ENCODE measurements around the gene A4GALT. TPM values are rescaled to one million over a fixed set of nuclear protein-coding genes. Genes with fewer than 3 reads are reported as not detected.

A4GALT gene
- total RNA-seq, 1 donor from 2014 or later, result 2.6 TPM

- Mint-ChIP-seq H3K27ac (no peak overlapping the region), H3K9me3 (no peaks in the 10 kb centered on the region), H3K27me3 (ENCODE audit: insufficient read depth, low read depth) (peaks cover 2% of the 10 kb centered on the region), H3K36me3 (no peaks in the 10 kb centered on the region), H3K4me1 (peaks cover 7% of the 10 kb centered on the region), H3K4me3 (no peak overlapping the region)
- DNase-seq (ENCODE audit: low spot score), result no peak
- Histone ChIP-seq H3K9me3 (ENCODE audit: low read depth) (no peaks in the 10 kb centered on the region), H3K27me3 (no peaks in the 10 kb centered on the region), H3F3A (ENCODE audit: low read depth) (peaks cover 15% of the 10 kb centered on the region), H3K4me3 (no peak overlapping the region), H3K4me1 (no peaks in the 10 kb centered on the region), H3K79me2 (ENCODE audit: low read depth) (no peaks in the 10 kb centered on the region), H3K27ac (no peak overlapping the region), H4K20me1 (ENCODE audit: low read depth) (no peaks in the 10 kb centered on the region), H3K36me3 (no peaks in the 10 kb centered on the region), H3K9ac (no peak overlapping the region), H2AFZ (replicated peaks) (no peak overlapping the region), H3K4me2 (no peak overlapping the region)
- TF ChIP-seq EZH2phosphoT487 (IDR thresholded peaks at IDR 0.05) (no peak), CTCF (IDR thresholded peaks at IDR 0.05) (no peak), EZH2 (IDR thresholded peaks at IDR 0.05) (no peak)
Observed at GRCh38 chr22:42655693-42656092, 65.0 kb downstream of the A4GALT start.

- no peaks in the 10 kb centered on the region for H3K79me2 ChIP-seq (ENCODE audit: low read depth)
- no peaks in the 10 kb centered on the region for H3K4me1 ChIP-seq
- TF ChIP-seq CTCF (IDR thresholded peaks at IDR 0.05), result no peak
- TF ChIP-seq EZH2 (IDR thresholded peaks at IDR 0.05), result no peak
- no peak overlapping the region for H3K4me3 ChIP-seq
- H3K36me3 ChIP-seq, result no peaks in the 10 kb centered on the region
- no peak for DNase-seq (ENCODE audit: low spot score)
- H3K9me3 ChIP-seq (ENCODE audit: low read depth), result no peaks in the 10 kb centered on the region
- H3K27ac Mint-ChIP-seq, result no peak overlapping the region
- peaks cover 7% of the 10 kb centered on the region for H3K4me1 Mint-ChIP-seq
- H3K9ac ChIP-seq, result no peak overlapping the region
- no peak overlapping the region for H3K27ac ChIP-seq
- H3K9me3 Mint-ChIP-seq, result no peaks in the 10 kb centered on the region
- peak overlapping the region; percentile 32 for H2AFZ ChIP-seq (replicated peaks)
- H3K27me3 Mint-ChIP-seq (ENCODE audit: insufficient read depth, low read depth), result peaks cover 2% of the 10 kb centered on the region
- H3K36me3 Mint-ChIP-seq, result no peaks in the 10 kb centered on the region
- H3F3A ChIP-seq (ENCODE audit: low read depth), result peaks cover 15% of the 10 kb centered on the region
- no peak overlapping the region for H3K4me2 ChIP-seq
- H3K27me3 ChIP-seq, result no peaks in the 10 kb centered on the region
- no peak overlapping the region for H3K4me3 Mint-ChIP-seq
- H4K20me1 ChIP-seq (ENCODE audit: low read depth), result no peaks in the 10 kb centered on the region
Observed at GRCh38 chr22:42654436-42655073, 66.1 kb downstream of the A4GALT start.

GRCh38 chr22:42653999-42654398 lies 66.7 kb downstream of the A4GALT start:
- Histone ChIP-seq H3K4me3 (no peak overlapping the region), H3K27me3 (no peaks in the 10 kb centered on the region), H3K4me2 (no peak overlapping the region), H3F3A (ENCODE audit: low read depth) (peaks cover 15% of the 10 kb centered on the region), H2AFZ (replicated peaks) (no peak overlapping the region), H3K27ac (no peak overlapping the region), H3K9me3 (ENCODE audit: low read depth) (no peaks in the 10 kb centered on the region), H3K79me2 (ENCODE audit: low read depth) (no peaks in the 10 kb centered on the region), H4K20me1 (ENCODE audit: low read depth) (no peaks in the 10 kb centered on the region), H3K4me1 (no peaks in the 10 kb centered on the region), H3K9ac (no peak overlapping the region), H3K36me3 (no peaks in the 10 kb centered on the region)
- Mint-ChIP-seq H3K27ac (no peak overlapping the region), H3K4me3 (peak overlapping the region; percentile 8), H3K4me1 (peaks cover 7% of the 10 kb centered on the region), H3K27me3 (ENCODE audit: insufficient read depth, low read depth) (peaks cover 2% of the 10 kb centered on the region), H3K9me3 (no peaks in the 10 kb centered on the region), H3K36me3 (no peaks in the 10 kb centered on the region)
- DNase-seq (ENCODE audit: low spot score), result no peak
- TF ChIP-seq CTCF (IDR thresholded peaks at IDR 0.05) (no peak), EZH2phosphoT487 (IDR thresholded peaks at IDR 0.05) (no peak), EZH2 (IDR thresholded peaks at IDR 0.05) (no peak)
